ENCODE measurements around the gene DGAT2.
A peak's percentile ranks its signal among the peaks of the same experiment; 100 is the strongest.

Gene DGAT2

DNA sequence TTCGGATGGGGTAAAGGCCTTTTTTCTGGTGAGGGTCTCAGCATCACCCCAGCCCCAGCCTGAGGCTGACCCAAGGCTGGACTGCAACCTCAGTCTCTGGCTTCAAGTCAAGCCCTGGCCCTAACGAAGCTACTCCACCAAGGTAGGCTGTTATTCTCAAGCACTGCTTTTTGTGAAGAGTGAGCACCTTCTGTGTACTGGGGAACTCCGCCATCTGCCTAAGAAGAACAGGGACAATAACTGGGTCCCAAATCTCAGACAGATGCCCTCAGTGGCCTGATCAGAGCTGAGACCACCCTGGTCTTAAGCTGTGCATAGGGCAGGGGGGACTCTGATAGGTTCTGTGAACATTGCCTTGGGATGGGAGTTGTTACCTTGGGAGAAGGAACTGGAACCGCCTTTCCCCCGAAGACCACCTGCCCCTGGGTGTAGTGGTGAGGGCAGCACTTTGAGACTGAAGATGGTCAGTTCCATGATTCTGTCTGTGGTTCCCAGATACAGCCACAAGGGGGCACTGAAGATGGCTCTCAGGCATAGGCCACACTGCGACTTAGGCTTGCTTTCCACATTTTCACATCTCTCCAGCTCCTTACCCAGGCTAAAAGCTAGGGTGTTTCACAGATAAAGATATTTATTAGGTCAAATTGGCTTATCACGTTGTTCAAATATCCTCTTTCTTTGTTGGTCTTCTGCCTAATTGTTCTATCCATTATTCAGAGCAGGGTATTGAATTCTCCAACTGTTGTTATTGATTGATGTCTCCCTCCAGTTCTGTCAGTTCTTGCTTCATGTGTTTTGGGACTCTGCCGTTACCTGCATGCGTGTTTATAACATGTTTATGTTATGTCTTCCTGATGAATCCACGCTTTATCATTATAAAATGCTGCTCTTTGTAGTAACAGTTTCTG, 34.6 kb downstream of the DGAT2 start:
- DNase-seq, result peak; percentile 62

DNA sequence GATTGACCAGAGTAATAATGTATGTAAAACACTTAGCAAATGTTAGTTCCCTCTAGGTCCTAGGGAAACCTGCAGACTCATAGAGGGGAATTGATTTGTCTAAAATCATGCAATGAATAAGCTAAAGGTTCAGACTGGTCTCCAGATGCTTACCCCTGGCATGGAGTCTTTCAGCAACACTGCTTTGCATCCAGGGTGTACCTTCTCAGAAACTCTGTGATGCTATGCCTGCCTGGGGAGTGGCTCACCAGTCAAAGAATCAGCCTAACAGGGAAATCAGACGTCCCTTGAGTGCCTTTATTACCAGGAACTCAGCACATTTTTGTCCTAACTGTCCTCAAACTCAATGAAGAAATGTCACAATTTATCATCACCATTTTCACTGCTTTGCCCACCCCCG, 40.5 kb downstream of the DGAT2 start:
- DNase-seq, result no peak

DNA sequence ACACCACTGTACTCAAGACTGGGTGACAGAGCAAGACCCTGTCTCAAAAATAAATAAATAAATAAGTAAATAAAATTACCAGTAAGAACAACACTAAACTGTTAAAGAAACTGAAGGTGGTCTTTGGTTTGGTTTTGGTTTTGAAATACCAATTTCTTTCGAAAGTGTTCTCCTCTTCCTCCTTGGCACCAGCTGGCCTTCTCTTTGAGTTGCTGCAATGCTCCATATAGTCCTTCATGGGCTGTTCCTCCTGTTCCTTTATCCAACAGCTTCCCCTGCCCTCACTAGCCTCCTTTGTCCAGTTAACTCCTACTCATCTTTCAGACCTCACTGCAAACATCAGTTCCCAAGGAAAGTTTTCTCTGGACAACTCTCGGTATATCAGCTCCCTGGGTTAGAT, 41.4 kb downstream of the DGAT2 start:
- no peak for DNase-seq

DNA sequence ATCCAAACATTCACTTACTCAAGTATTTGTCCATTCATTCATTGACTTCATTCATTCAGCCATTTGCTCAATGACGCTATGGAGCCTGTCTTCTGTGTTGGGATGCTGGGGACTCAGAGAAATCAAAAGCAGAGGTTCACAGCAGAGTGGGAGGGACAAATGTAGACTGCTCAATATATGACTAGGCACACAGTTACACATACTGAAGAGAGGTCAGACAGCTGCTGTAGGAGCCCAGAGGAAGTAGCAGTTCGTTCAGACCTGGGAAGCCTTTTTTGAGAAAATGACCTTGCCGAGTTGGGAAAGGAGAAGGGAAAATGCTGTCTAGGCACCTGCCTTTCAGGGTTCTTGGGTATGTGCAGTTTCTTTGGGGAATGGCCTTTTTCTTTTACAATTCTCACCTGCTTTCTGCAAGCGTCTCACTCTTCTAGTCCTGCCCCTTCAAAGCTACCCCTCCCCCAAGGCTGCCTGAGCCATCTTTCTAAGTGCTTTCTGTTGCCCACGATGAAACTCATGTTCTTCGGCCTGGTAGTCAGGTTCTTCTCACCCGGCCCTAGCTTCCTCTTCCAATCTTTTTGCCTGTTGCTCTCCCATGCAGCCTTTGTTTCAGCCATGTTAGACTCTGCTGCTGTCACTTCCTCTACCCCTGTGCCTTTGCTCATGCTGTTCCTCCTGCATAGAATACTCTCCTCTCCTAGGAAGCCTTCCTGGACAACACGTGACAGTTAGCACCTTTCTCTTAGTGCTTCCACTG, 42.2 kb downstream of the DGAT2 start:
- no peak for DNase-seq

DNA sequence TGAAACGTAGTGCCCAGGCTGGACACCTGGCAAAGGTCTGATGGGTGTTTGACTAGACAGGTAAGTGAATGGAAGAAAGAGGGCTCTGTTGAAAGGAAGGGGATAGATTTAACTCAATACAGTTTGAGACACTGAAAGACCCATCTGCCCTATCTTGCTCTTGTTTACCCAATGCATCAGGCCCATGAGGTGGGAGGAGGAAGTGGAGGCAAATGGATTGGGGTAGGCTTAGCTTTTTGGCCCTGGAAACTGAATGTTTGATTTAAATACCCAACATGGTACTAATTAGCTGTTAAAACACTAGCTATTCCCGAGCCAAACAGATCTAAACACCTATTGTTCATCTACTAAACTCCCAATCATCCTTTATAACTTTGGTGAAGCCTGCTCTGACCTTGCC, 42.9 kb downstream of the DGAT2 start:
- no peak for DNase-seq

DNA sequence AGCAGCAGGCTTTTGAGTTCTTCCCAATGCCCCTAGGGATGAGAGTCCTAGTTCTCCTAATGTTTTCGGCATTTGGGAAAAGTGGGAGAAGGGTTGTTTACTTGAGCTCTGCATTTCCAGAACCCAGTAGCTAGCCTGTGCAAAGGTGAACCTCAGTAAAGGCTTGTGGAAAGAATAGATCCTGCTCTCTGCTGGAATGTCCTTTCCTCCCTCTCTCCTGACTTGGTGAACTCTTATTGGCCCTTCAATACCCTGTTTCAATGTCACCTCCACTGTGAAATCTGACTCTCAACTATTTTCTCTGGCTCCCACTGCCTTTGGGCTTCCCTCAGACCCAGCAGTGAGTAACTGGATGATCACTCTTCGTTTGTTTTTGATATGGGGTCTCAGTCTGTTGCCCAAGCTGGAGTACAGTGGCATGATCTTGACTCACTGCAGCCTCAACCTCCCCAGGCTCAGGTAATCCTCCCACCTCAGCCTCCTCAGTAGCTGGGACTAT, 44.0 kb downstream of the DGAT2 start:
- no peak for DNase-seq

DNA sequence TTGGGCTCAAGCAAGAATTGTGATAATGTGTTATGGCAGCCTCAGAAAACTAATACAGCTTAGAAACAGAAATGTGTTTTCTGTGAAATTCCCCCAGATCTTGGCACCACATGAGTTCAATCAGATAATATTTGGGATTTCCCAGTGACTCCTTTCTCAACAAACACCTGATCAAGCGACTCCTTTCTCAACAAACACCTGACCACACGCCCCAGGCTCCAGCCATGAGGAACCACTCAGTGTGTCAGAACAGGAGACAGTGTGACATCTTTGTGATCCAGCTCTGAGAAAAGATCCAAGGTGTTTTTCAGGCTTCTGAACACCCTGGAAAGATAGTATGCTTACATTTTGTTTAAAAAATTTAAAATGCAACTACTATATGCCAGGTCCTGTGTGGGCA, 44.5 kb downstream of the DGAT2 start:
- DNase-seq, result no peak

DNA sequence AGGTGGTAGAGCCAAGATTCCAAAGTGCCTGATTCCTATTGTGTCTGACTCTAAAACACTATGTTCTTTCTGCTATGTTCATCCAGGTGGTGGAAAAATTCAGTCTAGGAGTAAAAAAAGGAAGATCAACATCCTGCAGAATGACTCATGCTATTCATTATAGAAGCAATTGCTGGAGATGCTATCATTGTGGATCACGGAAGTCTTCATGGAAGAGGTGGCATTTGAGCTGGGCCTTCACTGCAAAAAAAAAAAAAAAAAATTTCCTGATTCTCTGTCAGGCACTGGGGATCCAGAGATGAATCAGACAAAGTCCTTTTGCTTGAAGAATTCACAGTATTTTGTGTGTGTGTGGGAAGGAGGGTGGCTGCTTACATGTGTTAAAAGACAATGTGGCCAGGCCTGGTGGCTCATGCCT, 45.1 kb downstream of the DGAT2 start:
- DNase-seq, result no peak

DNA sequence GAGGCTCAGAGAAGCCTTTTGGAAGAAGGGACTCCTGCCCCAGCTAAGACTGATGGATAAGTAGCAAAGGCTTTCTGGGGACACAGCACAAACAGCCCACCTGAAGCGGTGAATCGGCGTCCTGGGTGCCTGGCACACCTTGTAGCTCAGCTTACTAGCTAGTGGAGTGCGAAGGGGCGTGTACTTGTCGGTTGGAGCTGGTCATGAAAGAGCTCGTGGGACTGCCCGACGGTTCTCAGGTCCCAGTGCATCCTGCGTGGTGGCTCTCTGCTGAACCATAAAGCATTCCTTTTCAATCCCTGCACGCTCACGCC, 45.7 kb downstream of the DGAT2 start:
- DNase-seq, result no peak

DNA sequence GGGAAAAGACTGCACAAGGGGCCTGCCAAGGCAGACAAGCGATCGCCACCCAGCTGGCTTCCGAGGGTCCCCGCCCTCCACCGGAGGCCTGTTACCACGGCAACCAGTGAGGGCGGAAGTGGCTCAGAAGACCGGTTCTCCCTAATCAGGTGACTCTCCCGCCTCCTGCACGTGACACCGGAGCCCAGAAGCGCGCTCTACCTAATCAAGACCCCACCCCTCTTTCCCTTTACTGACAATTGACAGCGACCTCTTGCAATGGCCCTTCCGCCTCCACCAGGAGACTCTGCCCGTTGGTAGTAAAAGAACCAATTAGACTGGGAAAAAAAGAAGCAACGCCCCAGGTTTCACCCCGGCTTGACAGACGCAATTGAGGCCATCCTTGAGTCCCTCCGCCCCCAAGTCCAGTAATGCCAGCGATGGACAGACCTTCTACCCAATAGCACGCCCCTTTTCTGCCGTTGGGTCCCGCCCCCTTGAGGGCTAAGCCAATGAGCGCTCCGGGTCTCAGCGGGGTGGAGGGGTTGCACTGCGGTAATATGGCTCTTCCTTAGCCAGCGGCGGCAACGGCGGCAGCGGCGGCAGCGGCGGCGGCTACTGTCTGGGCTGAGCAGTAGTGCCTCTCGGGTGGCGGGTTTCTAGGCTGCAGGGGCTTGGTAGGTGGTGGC, 46.2 kb downstream of the DGAT2 start, which contains the start of gene UVRAG:
TSS of gene UVRAG (plus strand) at position 534 of the 668 bp plus-strand sequence. CDS start 198 bp downstream, outside the sequence.
- peak; percentile 98 for DNase-seq

DNA sequence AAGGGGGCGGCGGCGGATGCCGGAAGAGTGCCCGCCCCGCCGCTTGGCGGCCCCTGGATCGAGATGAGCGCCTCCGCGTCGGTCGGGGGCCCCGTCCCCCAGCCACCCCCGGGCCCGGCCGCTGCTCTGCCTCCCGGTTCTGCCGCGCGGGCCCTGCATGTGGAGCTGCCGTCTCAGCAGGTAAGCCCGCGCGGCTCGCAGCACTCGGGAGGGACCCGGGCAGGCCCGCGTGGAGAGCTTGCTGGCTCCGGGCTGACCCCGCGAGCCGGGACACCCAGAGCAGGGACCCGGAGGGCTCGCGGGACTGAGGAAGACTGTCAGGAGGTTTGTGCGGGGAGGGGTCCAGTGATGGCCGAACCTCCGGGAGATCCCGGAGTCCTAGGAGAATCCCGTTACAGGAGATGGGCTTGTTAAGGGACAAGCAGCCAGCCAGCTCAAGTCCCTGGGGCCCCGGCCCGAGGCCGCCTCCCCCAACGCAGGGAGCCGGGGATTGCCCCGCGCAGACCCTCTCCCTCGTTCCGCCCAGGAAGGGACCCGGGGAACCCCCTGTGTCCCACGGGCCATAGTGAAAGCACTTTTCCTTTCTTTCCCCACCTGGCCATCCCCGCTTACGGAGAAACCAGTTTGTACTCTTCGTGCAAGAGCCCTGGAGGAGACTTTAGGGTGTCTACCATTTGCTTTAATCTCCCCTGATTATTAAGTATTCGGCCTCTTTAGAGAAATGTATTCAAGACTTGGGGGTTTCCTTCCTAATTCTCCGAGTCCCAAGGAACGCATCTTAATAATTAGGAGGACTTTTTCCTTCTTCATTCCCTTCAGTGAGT, 47.0 kb downstream of the DGAT2 start:
- DNase-seq, result peak; percentile 16

DNA sequence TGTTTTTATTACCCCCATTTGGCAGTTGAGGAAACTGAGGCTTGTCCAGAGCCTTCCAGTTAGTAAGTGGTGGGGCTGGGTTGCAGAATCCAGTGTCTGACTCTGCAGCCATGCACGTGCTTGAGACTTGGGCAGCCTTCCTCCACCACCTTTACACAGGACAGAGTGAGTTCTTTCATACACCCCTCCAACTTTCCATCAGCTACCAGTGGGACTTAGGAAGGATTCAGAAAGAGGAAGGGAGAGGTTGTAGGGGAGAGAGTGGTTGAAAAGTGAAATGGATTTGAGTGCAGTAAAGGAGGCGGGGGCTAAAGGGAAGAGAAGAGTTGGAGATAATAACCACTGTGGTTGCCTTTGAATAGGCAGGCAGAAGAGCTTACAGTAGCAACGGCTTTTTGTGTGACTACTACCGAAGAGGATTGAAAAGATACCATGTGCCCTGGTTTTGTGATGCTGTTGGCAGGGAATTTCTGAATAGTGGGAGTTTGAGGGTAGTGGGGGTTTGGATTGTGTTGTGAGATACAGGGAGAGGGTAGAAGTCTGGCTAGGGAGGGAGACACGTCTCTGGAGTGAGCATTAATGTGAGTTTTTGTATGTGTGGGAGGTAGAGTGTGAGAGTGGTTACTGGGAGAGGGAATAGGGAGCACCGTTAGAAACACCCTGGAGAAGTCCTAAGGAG, 48.1 kb downstream of the DGAT2 start:
- DNase-seq, result no peak

DNA sequence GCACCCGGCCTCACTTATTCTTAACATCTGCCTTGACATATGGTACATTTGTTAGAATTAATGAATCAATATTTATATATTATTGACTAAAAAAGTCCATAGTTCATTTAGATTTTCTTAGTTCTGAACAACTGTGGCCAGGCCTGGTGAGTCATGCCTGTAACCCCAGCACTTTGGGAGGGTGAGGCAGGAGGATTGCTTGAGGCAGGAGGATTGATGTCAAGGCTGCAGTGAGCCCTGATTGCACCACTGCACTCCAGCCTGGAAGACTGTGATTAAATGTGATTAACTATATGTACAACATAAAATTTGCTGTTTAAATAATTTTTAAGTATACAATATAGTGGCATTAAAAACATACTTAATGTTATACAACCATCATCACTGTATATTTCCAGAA, 52.1 kb downstream of the DGAT2 start:
- DNase-seq, result no peak

DNA sequence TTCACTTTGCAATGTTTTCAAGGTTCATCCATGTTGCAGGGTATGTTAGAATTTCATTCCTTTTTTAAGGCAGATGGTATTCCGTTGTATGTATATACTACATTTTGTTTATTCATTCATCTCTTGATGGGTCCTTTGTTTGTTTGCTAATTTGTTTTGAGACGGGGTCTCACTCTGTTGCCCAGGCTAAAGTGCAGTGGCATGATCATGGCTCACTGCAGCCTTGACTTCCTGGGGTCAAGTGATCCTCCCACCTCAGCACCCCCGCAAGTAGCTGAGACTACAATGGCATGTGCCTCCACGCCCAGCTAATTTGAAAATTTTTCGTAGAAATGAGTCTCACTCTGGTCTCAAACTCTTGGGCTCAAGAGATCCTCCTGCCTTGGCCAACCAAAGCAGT, 52.6 kb downstream of the DGAT2 start:
- no peak for DNase-seq

DNA sequence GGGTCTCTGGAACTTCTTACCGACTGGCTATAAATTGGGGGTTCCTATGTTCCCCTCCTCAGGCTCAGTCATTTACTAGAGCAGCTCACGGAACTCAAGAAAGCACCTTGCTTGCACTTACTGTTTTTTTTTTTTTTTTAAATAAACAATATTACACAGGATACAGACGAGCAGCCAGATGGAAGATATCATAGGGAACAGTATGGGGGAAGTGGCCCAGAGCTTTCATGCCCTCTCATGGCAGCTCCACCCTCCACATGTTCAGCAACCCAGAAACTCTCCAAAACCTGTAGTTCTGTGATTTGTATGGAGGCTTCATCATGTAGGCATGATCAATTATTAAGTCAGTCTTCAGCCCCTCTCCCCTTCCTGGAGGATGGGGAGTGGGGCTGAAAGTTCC, 54.0 kb downstream of the DGAT2 start:
- DNase-seq, result no peak

DNA sequence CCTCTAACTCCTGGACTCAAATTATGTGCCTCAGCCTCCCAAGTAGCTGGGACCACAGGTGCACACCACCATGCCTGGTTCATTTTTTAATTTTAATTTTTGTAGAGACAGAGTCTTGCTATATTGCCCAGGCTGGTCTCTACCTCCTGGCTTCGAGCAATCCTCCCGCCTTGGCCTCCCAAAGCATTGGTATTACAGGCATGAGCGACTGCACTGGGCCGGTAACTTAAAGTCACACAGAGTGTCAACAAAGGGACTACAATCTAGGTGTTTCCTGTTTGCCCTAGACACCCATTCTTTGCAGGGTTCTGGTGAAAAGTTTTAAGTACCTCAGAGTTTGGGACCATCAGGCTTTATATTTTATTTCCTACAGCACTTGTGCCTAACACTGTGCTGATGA, 54.8 kb downstream of the DGAT2 start:
- DNase-seq, result no peak

DNA sequence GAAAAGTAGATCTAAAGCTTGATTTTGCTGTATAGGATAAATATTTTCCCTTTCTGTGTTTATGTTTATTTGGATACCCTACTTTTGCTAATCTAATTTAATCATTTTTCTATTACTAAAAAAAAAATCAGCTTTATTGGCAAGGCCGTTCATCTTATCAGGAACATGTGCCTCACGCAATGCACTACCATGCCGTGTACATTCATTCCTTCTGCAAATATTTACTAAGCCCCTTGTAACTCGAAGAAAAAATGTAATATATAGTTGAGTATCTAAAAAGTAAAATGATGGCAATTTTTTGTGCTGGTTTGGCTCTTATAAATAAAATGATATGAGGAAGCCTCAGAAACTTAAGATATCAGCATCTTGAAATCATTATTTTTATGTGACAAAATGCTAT, 55.4 kb downstream of the DGAT2 start:
- no peak for DNase-seq

DNA sequence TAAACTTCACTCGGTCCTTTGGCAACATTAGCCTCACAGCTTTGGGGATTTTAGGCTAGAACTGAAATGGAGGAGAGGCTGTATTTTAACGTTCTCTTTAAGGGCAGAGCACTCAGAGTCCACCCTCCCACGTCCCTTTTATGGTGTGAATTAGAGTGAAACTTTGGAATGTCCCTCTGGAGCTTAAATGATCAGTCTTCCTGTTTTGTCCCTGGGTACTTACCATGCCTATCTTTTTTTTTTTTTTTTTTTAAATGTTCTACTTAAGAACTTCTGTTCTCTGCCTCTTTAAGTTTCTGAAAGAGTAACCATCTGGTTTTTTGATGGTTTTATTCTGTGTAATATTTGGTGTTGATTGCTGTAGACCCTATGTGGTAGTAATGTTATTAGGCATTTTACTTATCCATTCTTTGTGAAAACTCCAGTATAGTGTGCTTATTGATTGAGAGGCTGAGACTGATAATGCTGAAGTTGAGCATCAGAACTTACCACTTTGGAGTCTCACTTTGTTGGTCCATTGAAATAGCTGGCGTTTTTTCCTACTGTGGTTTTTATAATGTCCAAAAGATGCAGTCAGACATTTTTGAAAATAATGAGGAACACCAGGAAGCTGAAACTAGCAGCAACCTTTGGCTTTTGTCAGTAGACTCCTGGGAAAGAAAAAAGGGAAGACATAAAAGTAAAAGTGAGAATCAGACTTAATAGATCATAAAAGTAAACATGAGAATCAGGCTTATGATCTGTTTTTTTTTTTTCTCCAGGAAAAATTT, 58.1 kb downstream of the DGAT2 start:
- no peak for DNase-seq

DNA sequence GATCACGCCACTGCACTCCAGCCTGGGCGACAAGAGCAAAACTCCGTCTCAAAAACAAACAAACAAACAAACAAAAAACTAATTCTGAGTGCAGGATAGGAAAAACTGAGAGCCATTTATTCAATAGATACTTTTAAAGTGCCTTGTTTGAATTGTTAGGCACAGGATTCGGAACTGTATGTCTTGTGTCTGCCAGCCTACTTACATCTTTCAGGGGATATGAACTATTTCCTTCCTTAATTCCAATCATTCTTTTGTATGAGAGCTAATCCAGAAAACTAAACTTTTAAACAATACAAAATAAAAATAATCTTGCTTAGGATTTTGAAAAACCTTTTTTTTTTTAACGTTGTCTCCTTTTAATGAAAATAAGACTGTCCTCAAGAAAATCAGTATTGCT, 59.0 kb downstream of the DGAT2 start:
- DNase-seq, result no peak

DNA sequence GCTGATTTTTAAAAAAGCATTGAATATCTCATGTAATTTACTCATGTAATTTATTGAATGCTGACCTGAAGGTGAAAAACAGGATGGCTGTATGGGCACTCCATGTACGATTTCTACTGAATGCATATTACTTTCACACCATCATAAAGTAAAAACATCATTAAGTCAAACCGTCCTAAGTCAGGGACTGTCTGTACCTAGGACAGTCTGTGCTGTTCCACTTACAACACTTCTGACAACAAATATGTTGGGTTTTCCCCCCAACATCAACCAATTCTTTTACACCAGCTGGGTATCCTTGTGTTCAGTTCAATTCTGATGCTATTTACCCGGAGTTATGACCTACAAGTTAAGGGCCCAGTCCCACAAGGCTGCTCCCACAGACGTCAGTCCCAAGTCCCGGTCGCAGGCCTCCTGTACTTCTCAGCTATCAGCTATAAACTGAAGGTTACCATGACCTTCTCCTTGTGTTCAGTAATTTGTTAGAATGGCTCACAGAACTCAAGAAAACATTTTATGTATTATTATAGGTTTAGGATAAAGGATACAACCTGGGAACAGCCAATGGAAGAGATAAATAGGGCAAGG, 63.4 kb downstream of the DGAT2 start:
- no peak for DNase-seq

DNA sequence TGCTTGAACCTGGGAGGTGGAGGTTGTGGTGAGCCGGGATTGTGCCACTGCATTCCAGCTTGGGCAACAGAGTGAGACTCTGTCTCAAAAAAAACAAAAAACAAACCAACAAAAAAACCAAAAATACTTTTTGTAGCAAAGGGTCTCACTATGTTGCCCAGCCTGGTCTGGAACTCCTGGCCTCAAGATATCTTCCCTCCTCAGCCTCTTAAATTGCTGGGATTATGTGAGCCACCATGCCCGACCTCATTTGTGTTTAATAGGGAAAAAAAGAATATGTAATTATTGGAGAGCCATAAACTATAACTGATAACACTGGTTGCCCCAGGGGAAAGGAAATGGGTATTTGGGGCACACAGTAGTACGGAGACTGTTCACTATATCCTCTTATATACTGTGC, 66.2 kb downstream of the DGAT2 start:
- no peak for DNase-seq

Data from activated T-cell treated with anti-CD3 and anti-CD28 coated beads for 4 hours (primary cell).